K562 (cell line): ENCODE results near the gene ARL2. TPM values are rescaled to one million over a fixed set of nuclear protein-coding genes. Genes with fewer than 3 reads are reported as not detected.

Experiments used
- CEBPG ChIP-seq, 3 experiments: fragments of 200-800 bp in 1 of 3; sonication (Bioruptor generic) in 1 of 3; sonication (generic) in 1 of 3; formaldehyde crosslinking in 1 of 3; IDR thresholded peaks in 2 of 3; conservative IDR thresholded peaks in 1 of 3; 2 replicates each; pipeline versions ENCODE4 v1.6.1 to v1.8.0; 2016 to 2022; ENCODE audit warnings: missing compliant biosample characterization in 2 of 3, missing genetic modification characterization in 2 of 3, mild to moderate bottlenecking in 1 of 3, missing genetic modification reagents in 1 of 3
- E2F6 ChIP-seq, 2 experiments: IDR thresholded peaks; 2 replicates each; pipeline ENCODE4 v1.6.1; 2011; ENCODE audit warnings: borderline replicate concordance in 1 of 2, control low read depth in 1 of 2, low read depth in 1 of 2, low read length in 1 of 2, mild to moderate bottlenecking in 1 of 2, mixed read lengths in 1 of 2, moderate library complexity in 1 of 2; ENCODE audit not compliant: insufficient read depth in 1 of 2, insufficient read length in 1 of 2, poor library complexity in 1 of 2, severe bottlenecking in 1 of 2; ENCODE audit errors: extremely low read depth in 1 of 2
- ETV6 ChIP-seq, 3 experiments: fragments of 150-350 bp in 1 of 3; sonication (generic) in 1 of 3; formaldehyde crosslinking in 1 of 3; IDR thresholded peaks; 2 replicates each; pipeline versions ENCODE4 v1.6.1 to v1.8.0; 2014 to 2022; ENCODE audit warnings: borderline replicate concordance in 2 of 3, low read depth in 2 of 3, antibody characterized with exemption in 1 of 3, low read length in 1 of 3, mild to moderate bottlenecking in 1 of 3, missing genetic modification reagents in 1 of 3
- HBP1 ChIP-seq: fragments of 450-650 bp; formaldehyde crosslinking; IDR thresholded peaks from 2 replicates; pipeline ENCODE4 v1.4.0; 2022; ENCODE audit warnings: missing genetic modification characterization
- HDAC1 ChIP-seq, 2 experiments: fragments of 450-650 bp; IDR thresholded peaks; 2 replicates each; pipeline ENCODE4 v1.6.1; 2016 to 2017; ENCODE audit warnings: inconsistent platforms in 1 of 2, mild to moderate bottlenecking in 1 of 2, moderate library complexity in 1 of 2
- HIVEP1 ChIP-seq: fragments of 250-450 bp; sonication (Bioruptor Pico); IDR thresholded peaks from 2 replicates; pipeline ENCODE4 v1.4.0; 2020; ENCODE audit warnings: mild to moderate bottlenecking
- KLF13 ChIP-seq: fragments of 450-650 bp; IDR thresholded peaks from 2 replicates; pipeline ENCODE4 v1.6.1; 2016; ENCODE audit warnings: missing genetic modification characterization, low read depth, mild to moderate bottlenecking, missing compliant biosample characterization, moderate library complexity, borderline replicate concordance
- NCOA2 ChIP-seq, 2 experiments: fragments of 450-650 bp; IDR thresholded peaks; 2 replicates each; pipeline ENCODE4 v1.6.1; 2018; ENCODE audit warnings: mild to moderate bottlenecking in 2 of 2, moderate library complexity in 1 of 2; ENCODE audit not compliant: partially characterized antibody in 2 of 2
- PML ChIP-seq: IDR thresholded peaks from 2 replicates; pipeline ENCODE4 v1.6.1; 2012; ENCODE audit warnings: low read length, inconsistent platforms
- POLR2B ChIP-seq: fragments of 450-650 bp; IDR thresholded peaks from 2 replicates; pipeline ENCODE4 v1.6.1; 2018; ENCODE audit warnings: low read depth; ENCODE audit not compliant: partially characterized antibody
- REST ChIP-seq, 2 experiments: fragments of 450-650 bp; formaldehyde crosslinking in 1 of 2; IDR thresholded peaks; 2 replicates each; pipeline versions ENCODE4 v1.4.0 to v1.6.1; 2014 to 2020; ENCODE audit warnings: mild to moderate bottlenecking in 2 of 2, borderline replicate concordance in 1 of 2, low read depth in 1 of 2
- TAF1 ChIP-seq: IDR thresholded peaks from 2 replicates; pipeline ENCODE4 v1.6.1; 2011; ENCODE audit warnings: mild to moderate bottlenecking, low read length, moderate library complexity; ENCODE audit not compliant: insufficient read depth, control insufficient read depth, severe bottlenecking; ENCODE audit errors: extremely low read depth
- ZSCAN29 ChIP-seq: fragments of 450-650 bp; IDR thresholded peaks from 2 replicates; pipeline ENCODE4 v1.6.1; 2017
- polyA plus RNA-seq, 8 experiments: library from polyadenylated mRNA; depleted of rRNA in 4 of 8; stranded (reverse) in 5 of 8; unstranded in 3 of 8; fragments of >200 nt; fragmentation: Nextera tagmentation in 2 of 8; fragmentation: Illumina TruSeq in 1 of 8; extraction: Ambion mirVana in 2 of 8; extraction: Trizol in 1 of 8; gene quantifications; 2 replicates each; pipeline versions ENCODE4 v1.2.1 to v1.2.3, GENCODE V29; 2011 to 2014; ENCODE audit warnings: inconsistent platforms in 1 of 8, missing spikeins in 1 of 8
- total RNA-seq, 7 experiments: library from RNA; depleted of rRNA in 6 of 7; stranded (reverse); fragments of >200 nt in 6 of 7; fragmentation: Illumina TruSeq in 2 of 7; extraction: Trizol in 2 of 7; gene quantifications; 2 replicates each; pipeline versions ENCODE4 v1.2.1 to v1.2.3, GENCODE V29; 2011 to 2021; ENCODE audit warnings: low replicate concordance in 1 of 7

Gene ARL2
- total and polyA plus RNA-seq, 9 of the 15 experiments (the other 6 are each of a cell fraction or from before 2014, with no cell fraction given), result 5.7 to 154 (median 92.2) TPM

DNA sequence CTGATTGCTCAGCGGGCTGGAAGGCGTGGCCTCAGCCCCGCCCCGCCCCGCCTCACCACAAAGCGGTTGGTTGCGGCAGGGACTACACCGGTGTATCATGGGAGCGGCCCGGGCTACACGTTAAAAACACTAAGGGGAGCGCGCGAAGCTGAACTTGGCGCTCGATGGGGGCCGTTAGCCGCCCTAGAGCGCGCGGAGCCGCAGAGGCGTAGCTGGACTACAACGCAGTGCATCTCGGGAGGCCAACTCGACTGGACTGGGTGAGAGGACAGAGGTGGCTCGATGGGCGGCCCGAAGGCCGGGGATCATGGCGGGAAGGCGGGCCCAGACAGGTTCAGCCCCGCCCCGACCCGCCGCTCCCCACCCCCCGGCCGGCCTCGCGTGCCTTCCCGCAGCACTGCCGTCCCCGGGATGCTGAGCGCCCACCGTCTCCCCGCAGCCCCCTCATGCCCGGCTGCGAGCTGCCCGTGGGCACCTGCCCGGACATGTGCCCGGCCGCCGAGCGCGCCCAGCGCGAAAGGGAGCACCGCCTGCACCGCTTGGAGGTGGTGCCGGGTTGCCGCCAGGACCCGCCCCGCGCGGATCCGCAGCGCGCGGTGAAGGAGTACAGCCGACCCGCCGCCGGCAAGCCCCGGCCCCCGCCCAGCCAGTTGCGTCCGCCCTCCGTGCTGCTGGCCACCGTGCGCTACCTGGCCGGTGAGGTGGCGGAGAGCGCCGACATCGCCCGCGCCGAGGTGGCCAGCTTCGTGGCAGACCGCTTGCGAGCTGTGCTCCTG, 27.1 kb downstream of the ARL2 start, which contains the start of gene SAC3D1 (continued):
- TF ChIP-seq TAF1 (peak; percentile 71), ZSCAN29 (peak; percentile 42; the same call in 1 of the 2 replicates), POLR2B (peak; percentile 73), KLF13 (tag) (0 out of 2 replicates have a peak, but pooled peaks have one; percentile 29), HBP1 (CRISPR knock-in tag) (no peak), PML (no peak), E2F6 (IDR thresholded peaks at IDR 0.05; ENCODE audit: borderline replicate concordance in 1 of 2, extremely low read depth in 1 of 2, insufficient read depth in 1 of 2, insufficient read length in 1 of 2, low read depth in 1 of 2, low read length in 1 of 2, poor library complexity in 1 of 2, severe bottlenecking in 1 of 2) (peak; percentile 56 to 75), REST (IDR thresholded peaks at IDR 0.05; ENCODE audit: borderline replicate concordance) (peak; percentile 24; the same call in 1 of the 2 replicates), REST (CRISPR knock-in tag; IDR thresholded peaks at IDR 0.05; ENCODE audit: low read depth) (peak; percentile 40; the same call in 1 of the 2 replicates), ETV6 (IDR thresholded peaks at IDR 0.05; ENCODE audit: borderline replicate concordance in 1 of 2, low read depth in 2 of 2, low read length in 1 of 2) (no peak), ETV6 (CRISPR knock-in tag; IDR thresholded peaks at IDR 0.05; ENCODE audit: borderline replicate concordance) (peak; percentile 87; the same call in 1 of the 2 replicates), NCOA2 (IDR thresholded peaks at IDR 0.05; ENCODE audit: partially characterized antibody in 2 of 2) (no peak), HIVEP1 (CRISPR knock-in tag) (no peak), CEBPG (CRISPR knock-in tag; IDR thresholded peaks at IDR 0.05) (0 out of 2 replicates have a peak, but pooled peaks have one; percentile 18), CEBPG (tag; conservative IDR thresholded peaks at IDR 0.05 in 1 of 2, IDR thresholded peaks at IDR 0.05 in 1 of 2) (no peak), HDAC1 (IDR thresholded peaks at IDR 0.05) (peak in 1 of 2 experiments; percentile 65; a peak in 1 of 4 replicates)
